Body of pancreas (tissue), 4 donors: ENCODE data around the gene RHEX. TPM values are rescaled to one million over a fixed set of nuclear protein-coding genes. Genes with fewer than 3 reads are reported as not detected.
A peak's percentile ranks its signal among the peaks of the same experiment; 100 is the strongest.

ENCODE experiments used
- ATAC-seq: fragments of 150-250 bp; one replicate; pipeline ENCODE4 v1.9.1; 2016
- DNase-seq, 4 donors: peaks; one replicate each; pipeline ENCODE4 v3.0.0-alpha.2; 2019
- H3K27ac ChIP-seq, 4 donors: fragments of 200-600 bp; sonication (generic); 1 replicate in 3 of 4; 2 replicates in 1 of 4; pipeline versions ENCODE4 v1.5.1 to v1.6.1; 2016 to 2019; ENCODE audit warnings: mild to moderate bottlenecking in 1 of 4, mixed read lengths in 1 of 4, moderate library complexity in 1 of 4
- H3K27me3 ChIP-seq, 2 donors: fragments of 200-600 bp; sonication (generic); one replicate each; pipeline ENCODE4 v1.6.0; 2016; ENCODE audit warnings: mild to moderate bottlenecking in 1 of 2
- H3K36me3 ChIP-seq, 2 donors: fragments of 200-600 bp; sonication (generic); replicated peaks in 1 of 2; 2 replicates each; pipeline ENCODE4 v1.5.1; 2016; ENCODE audit warnings: low read depth in 2 of 2; ENCODE audit not compliant: insufficient read depth in 1 of 2
- H3K4me1 ChIP-seq: fragments of 200-600 bp; sonication (generic); one replicate; pipeline ENCODE4 v1.6.0; 2016
- H3K4me3 ChIP-seq, 2 donors: fragments of 200-600 bp; sonication (generic); 1 replicate in 1 of 2; 2 replicates in 1 of 2; pipeline ENCODE4 v1.5.1; 2016 to 2019
- H3K9me3 ChIP-seq, 3 donors: fragments of 200-600 bp; sonication (generic); 1 replicate in 2 of 3; 2 replicates in 1 of 3; pipeline ENCODE4 v1.5.1; 2016
- POLR2A ChIP-seq, 3 donors: fragments of 450-650 bp; IDR thresholded peaks; one replicate each; pipeline ENCODE4 v1.6.1; 2016; ENCODE audit warnings: antibody characterized with exemption in 3 of 3, mild to moderate bottlenecking in 2 of 3
- WGBS, 2 donors: methylation state at CpG; one replicate each; pipeline ENCODE4 v1.1.5; 2017; 5-methylcytosine and 5-hydroxymethylcytosine counted together
- intact Hi-C: fragments of 100-400 bp; cut with DNase I; formaldehyde crosslinking; loops from one replicate; pipeline ENCODE4 v1.15.1; 2023
- total RNA-seq, 2 donors: library from RNA; depleted of rRNA; stranded (reverse); fragments of >200 nt; gene quantifications; one replicate each; pipeline ENCODE4 v1.1.0, GENCODE V29; 2016
- TF ChIP-seq, protein P1 (sequence below), 7 experiments: fragments of 450-650 bp in 4 of 7; fragments of 200-600 bp in 3 of 7; sonication (generic) in 3 of 7; IDR thresholded peaks; one replicate each; pipeline ENCODE4 v1.5.1; 2016 to 2019; ENCODE audit warnings: antibody characterized with exemption in 7 of 7

Gene RHEX
- total RNA-seq, 2 donors from 2014 or later, result 0.52 TPM; not detected in 1

DNA sequence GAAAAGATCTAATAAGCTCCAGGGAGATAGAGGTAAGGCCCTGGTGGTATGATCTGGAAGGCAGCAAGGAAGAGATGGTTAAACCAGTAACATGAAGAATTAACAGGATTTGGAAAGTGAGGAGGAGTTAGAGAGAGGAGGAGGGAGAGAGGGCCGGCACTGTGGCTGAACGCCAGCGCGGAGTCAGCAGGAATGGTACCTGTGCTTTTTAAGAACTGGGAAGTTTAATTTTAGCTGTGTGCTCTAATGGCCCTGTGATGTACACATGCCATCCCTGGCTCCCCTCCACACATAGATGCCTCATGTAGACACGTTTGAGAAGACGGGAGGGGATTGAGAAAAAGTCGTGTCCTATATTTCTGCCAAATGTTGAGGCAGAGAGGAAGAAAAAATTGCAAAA, 78.1 kb downstream of the RHEX start:
- WGBS, 2 donors, result 71 to 74% methylated on average over 7 of the region's 7 CpGs
- Histone ChIP-seq H3K9me3 (no peaks in the 10 kb centered on the region), H3K4me3 (no peak overlapping the region), H3K27ac (no peak overlapping the region), H3K36me3 (no peaks in the 10 kb centered on the region), H3K27me3 (no peaks in the 10 kb centered on the region), H3K4me1 (no peaks in the 10 kb centered on the region)
- intact Hi-C loops, result no loop called here
- DNase-seq, result no peak
- ATAC-seq, result no peak
- TF ChIP-seq POLR2A (IDR thresholded peaks at IDR 0.05), result no peak
- TF ChIP-seq, protein P1, sequence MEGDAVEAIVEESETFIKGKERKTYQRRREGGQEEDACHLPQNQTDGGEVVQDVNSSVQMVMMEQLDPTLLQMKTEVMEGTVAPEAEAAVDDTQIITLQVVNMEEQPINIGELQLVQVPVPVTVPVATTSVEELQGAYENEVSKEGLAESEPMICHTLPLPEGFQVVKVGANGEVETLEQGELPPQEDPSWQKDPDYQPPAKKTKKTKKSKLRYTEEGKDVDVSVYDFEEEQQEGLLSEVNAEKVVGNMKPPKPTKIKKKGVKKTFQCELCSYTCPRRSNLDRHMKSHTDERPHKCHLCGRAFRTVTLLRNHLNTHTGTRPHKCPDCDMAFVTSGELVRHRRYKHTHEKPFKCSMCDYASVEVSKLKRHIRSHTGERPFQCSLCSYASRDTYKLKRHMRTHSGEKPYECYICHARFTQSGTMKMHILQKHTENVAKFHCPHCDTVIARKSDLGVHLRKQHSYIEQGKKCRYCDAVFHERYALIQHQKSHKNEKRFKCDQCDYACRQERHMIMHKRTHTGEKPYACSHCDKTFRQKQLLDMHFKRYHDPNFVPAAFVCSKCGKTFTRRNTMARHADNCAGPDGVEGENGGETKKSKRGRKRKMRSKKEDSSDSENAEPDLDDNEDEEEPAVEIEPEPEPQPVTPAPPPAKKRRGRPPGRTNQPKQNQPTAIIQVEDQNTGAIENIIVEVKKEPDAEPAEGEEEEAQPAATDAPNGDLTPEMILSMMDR (IDR thresholded peaks at IDR 0.05), result no peak

DNA sequence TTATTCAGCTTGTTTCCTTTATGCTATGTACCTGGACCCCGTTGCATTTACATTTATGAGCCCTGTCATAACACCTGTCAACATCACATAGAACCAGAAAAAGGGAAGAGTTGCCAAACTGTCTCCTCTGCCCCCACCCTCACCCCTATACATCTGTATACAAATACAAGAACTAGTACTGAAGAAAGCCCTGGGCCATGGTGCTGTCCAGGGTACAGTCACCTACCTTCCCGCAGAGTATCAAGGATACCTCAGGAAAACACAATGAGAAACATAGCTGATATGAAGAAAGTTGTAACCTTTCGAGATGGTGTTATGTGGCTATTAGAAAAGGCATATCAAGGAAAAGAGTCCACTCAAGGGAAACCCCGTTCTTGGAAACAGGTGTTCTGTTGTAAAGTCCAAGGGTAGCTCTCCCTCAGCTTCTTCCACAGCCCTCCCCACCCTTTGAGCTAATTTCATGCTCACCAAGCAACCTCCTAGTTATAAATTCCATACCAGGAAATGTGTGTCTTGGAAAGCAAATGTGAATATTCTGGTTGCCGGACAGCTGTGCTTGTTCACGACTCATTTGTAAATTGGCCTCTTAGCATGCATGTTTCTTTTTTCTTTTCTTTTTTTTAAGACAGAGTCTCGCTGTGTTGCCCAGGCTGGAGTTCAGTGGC, 80.9 kb downstream of the RHEX start:
- no peaks in the 10 kb centered on the region for H3K27me3 ChIP-seq
- intact Hi-C loops, result no loop called here
- no peak for DNase-seq
- H3K4me1 ChIP-seq, result no peaks in the 10 kb centered on the region
- ATAC-seq, result no peak
- TF ChIP-seq POLR2A (IDR thresholded peaks at IDR 0.05), result no peak
- TF ChIP-seq, protein P1 (IDR thresholded peaks at IDR 0.05), result no peak
- WGBS, 2 donors, result 60 to 65% methylated on average over 7 of the region's 7 CpGs
- H3K36me3 ChIP-seq, result no peaks in the 10 kb centered on the region
- no peaks in the 10 kb centered on the region for H3K9me3 ChIP-seq
- no peak overlapping the region for H3K4me3 ChIP-seq
- no peak overlapping the region for H3K27ac ChIP-seq

DNA sequence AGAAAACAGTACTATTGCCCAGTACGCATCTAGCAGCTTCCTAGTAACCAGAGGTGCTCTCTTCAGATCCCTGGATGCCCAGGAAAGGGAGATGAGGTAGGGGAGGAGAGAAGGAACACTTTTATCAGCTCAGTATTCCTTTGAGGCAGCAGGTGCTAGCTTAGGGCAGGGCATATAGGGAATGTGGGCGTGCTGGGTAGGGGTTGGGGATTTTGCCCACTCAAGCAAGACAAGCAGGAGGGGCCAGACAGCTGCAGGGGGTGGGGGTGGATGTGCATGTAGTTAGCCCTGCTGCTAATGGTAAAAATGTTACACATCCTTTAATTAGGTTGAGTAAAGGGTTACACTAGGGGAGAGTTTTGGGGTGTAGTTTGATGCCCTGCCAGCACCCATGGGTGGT, 82.3 kb downstream of the RHEX start:
- Histone ChIP-seq H3K4me1 (no peaks in the 10 kb centered on the region), H3K27ac (no peak overlapping the region), H3K27me3 (no peaks in the 10 kb centered on the region), H3K9me3 (no peaks in the 10 kb centered on the region), H3K4me3 (no peak overlapping the region), H3K36me3 (no peaks in the 10 kb centered on the region)
- ATAC-seq, result no peak
- TF ChIP-seq, protein P1 (IDR thresholded peaks at IDR 0.05), result no peak
- TF ChIP-seq POLR2A (IDR thresholded peaks at IDR 0.05), result no peak
- no peak for DNase-seq
- WGBS, 2 donors, result 88 to 93% methylated on average over 2 of the region's 2 CpGs
- intact Hi-C loops, result no loop called here

DNA sequence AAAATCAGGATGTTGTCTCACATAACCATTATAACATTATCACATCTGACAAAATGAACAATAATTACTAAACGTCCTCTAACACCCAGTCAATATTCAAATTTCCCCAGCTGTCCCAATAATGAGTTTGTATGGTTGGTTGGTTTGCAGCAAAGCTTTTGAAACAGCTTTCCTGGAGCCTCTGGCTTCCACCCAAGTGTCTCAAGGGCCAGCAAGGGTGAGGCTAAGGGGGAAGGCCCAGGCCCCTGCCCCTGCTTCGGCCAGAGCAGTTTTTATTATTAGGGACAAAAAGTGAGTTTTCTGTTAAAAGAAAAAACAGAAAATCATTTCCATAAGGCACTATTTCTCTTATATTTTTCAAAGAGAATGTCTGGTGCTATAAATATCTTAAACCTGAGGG, 83.3 kb downstream of the RHEX start:
- whole genome bisulfite sequencing, 2 donors, result 33 to 34% methylated on average over 2 of the region's 2 CpGs
- Histone ChIP-seq H3K36me3 (no peaks in the 10 kb centered on the region), H3K27me3 (no peaks in the 10 kb centered on the region), H3K4me1 (no peaks in the 10 kb centered on the region), H3K9me3 (no peaks in the 10 kb centered on the region), H3K4me3 (no peak overlapping the region), H3K27ac (no peak overlapping the region)
- ATAC-seq, result no peak
- TF ChIP-seq POLR2A (IDR thresholded peaks at IDR 0.05), result no peak
- TF ChIP-seq, protein P1 (IDR thresholded peaks at IDR 0.05), result no peak
- DNase-seq, result no peak
- intact Hi-C loops, result no loop called here

DNA sequence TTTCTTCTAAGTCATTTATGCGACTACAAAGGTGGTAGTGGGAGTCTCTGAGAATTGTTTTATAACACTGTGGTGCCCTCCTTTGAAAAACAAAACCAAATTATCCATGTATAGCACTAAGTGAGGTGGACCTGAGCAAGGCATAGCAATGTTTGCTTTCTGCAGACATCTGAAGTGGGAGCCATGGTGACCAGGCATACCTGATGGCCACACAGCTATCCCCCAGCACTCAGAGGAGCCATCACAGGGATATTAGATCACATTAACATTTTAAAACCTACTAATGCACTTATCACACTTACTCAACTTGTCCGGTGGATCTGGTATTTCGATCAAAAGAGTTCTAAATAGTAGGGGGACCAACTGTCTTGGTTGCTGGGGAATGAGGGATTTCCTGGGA, 89.0 kb downstream of the RHEX start:
- TF ChIP-seq POLR2A (IDR thresholded peaks at IDR 0.05), result no peak
- TF ChIP-seq, protein P1 (IDR thresholded peaks at IDR 0.05), result no peak
- Histone ChIP-seq H3K27ac (no peak overlapping the region), H3K4me1 (peaks cover 22% of the 10 kb centered on the region), H3K27me3 (no peaks in the 10 kb centered on the region), H3K36me3 (no peaks in the 10 kb centered on the region), H3K9me3 (no peaks in the 10 kb centered on the region), H3K4me3 (no peak overlapping the region)
- no peak for ATAC-seq
- 78 to 82% methylated on average over 3 of the region's 3 CpGs for WGBS, 2 donors
- peak in 1 of 4 donors; percentile 11 for DNase-seq
- intact Hi-C loops, result no loop called here
